GM19463 (cell line): Measurements from ENCODE around the gene TGFBI.

ENCODE experiments used
- ATAC-seq: cut with Tn5 transposase; IDR thresholded peaks from one replicate; pipeline ENCODE4 v1.9.1; 2021; ENCODE audit warnings: mild to moderate bottlenecking, moderate library complexity; ENCODE audit not compliant: unreplicated experiment

Gene TGFBI

DNA sequence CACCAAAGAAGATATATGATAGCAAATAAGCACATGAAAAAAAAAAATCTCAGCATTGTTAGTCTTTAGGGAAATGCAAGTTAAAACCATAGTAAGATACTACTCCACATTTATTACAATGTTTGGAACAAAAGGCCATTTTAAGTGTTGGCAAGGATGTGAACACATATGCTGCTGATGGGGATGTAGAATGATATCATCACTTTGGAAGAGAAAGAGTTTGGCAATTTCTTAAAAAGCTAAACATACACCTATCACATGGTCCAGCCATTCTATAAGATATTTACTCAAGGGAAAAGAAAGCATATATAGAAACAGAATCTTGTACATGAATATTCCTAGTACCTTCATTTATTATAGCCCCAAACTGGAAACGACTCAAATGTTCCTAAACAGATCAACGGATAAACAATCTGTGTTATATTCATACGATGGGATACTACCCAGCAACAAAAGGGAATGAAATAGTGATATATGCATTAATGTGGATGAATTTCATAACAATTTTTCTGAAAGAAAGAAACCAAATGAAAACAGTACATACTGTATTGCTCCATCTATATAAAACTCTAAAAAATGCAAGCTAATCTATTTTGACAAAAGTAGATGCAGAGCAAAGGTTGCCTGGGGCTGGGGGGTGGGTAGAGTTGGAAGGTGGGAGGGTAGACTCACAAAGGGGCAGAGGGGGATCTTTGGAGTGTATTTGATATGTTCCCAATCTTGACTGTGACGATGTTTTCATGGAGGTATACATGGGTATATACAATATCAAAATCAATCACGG, 58.2 kb downstream of the TGFBI start:
- ATAC-seq = no peak

GRCh38 chr5:136087961-136088871, 59.4 kb downstream of the TGFBI start:
- no peak for ATAC-seq

- no peak for ATAC-seq
These were observed 61.0 kb downstream of the TGFBI start for GRCh38 chr5:136089791-136090190.

- no peak for ATAC-seq
These were observed 61.5 kb downstream of the TGFBI start for GRCh38 chr5:136090319-136090718.

DNA sequence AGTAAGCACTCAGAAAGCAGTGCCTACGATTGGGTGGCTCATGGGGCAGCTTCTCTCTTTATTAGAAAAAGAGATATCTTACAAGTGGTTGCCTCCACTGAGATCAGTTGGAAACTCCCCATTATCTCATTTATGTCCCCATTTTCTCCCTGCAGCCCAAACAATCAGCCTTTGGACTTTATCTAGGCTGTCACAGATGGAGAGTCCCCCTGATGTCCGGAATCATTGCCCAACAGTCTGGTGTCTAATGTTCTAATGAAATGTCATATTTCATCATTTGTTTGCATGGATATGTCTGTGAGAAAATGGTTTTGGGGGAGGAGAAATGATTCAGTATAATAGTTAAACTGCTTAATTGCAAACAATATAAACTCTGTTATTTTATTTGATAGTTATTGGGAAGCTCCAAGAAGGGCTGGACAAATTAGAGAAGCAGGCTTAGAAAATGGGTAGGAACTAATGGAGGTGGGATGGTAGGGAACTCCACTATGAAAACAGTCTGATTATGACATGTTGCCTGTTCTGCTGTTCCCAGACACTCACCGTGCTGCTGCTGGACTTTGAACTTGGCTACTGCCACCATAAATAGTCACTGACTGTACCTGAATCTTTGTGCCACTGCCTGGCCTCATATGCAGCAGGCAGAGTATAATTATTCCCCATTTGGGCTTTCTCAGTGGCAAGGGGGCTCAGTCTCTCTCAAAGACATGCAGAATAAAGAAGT, 65.6 kb downstream of the TGFBI start:
- no peak for ATAC-seq

- no peak for ATAC-seq
These were observed 66.3 kb downstream of the TGFBI start for GRCh38 chr5:136094913-136095641.

DNA sequence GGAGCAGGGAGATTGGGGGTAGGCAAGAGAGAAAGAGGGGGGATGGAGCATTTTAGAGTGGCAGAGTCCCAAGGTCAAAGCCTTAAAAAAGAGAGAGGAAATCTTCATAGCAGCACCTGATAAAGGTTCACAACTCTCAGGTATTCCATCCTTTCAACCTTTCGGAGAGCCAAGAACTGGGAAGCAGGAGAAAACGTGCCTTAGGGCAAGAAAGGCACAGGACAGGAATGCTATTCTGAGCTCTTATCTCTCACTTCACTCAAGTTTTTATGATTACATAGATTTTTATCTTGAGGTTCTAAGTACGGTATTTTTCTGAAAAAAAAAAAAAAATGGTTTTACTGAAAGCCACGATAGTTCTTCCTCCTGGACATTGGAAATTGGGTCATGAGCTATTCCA, 69.4 kb downstream of the TGFBI start:
- ATAC-seq = no peak

GRCh38 chr5:136099870-136100269, 71.1 kb downstream of the TGFBI start:
- ATAC-seq = no peak

GRCh38 chr5:136101884-136102283, 73.1 kb downstream of the TGFBI start:
- ATAC-seq = no peak

DNA sequence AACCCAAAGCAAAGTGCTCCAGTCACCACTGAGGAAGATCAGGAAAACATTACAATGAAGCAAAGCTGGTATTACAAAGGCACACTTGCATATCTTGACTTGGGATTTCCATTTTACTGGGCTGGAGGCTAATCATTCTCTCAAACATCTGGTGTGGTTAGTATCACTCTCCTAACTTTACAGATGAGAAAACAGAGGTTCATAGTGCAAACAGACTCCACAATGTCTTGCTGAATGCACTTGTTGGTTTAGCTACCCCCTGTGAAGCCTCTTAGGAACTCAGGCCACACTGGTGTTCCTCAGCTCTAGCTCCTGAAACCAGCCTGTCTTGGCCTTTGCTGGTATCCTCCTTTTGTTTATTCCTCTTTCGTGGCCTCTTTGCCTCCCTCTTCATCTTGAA, 74.3 kb downstream of the TGFBI start:
- ATAC-seq = peak; percentile 83

DNA sequence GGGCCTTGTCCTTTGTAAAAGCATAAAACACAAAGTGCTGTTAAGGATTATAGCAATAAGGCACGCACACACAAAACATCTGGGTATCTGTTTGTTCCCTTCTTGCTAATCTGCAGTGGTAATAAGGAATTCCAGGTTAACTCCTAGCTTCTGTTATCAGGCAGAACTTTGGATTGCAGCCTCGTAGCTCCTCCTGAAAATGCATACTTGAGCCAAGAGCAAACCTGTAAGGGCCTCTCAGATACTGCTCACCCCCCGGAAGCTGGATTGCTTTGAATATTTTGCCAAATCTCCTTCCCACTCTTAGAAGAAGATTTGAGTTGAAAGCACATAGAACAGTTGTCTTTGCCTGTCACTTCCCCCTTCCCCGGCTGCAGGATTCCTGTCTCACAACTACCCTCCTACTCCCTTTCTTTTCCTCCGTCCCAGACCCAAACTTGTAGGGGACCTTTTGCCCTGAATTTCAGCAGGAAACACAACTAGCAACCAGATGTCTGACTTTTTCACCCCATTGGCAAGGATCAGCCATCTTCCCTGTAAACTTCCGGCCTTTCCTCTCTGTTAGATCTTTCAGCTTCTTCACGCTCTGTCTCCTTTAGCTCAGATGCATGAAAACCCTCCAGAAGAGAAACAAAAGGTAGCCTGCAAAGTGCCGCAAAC, 75.6 kb downstream of the TGFBI start:
- ATAC-seq = no peak

DNA sequence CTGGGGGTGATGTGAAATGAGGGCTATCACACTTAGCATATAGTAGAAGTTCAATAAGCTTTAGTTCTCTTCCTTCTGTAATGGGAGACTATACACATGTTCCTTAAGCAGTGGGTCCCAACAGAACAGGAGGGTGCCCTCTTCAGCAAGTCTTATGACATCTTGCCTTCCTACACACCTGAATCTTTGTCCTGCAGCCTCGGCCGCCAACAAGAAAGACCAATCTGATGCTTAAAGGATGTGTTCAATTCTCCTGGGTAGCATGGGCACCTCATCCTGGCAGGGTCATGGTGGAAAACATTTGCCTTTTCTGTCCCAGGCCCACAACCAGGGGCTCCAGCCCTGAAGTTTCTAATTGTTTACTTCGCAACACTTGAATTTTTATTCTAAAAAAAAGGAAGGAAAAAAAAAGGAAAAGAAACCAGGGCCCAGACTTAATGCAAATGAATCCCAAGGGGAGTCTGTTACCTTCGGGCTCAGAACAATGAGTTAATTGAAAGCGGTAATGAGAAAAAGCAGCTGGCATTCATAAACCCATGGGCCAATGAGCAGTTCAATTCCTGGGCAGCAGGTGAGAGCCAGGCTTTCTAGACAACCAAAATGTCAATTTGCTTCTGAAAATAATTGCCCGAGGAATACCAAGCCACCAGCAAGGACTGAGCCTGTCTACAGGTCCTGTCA, 77.7 kb downstream of the TGFBI start:
- no peak for ATAC-seq

DNA sequence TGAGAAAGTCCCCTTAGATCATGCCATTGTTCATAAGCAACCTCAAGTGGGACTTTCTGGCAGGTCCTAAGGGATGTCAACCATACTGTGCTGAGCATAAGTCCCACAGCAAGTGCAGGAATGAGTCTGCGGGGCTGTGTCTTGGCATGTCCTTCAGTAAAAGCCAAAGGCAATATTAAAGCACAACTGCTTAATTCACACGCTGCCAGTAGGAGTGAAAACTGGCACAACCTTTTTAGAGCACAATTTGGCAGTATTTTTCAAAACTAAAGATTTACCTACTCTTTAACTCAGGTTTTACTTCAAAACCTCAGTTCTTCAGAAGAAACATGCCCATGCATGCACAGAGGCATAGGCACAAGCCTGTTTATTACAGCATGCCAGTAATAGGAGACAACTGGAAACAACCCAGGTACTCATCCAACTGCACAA, 79.4 kb downstream of the TGFBI start:
- ATAC-seq = peak; percentile 70

DNA sequence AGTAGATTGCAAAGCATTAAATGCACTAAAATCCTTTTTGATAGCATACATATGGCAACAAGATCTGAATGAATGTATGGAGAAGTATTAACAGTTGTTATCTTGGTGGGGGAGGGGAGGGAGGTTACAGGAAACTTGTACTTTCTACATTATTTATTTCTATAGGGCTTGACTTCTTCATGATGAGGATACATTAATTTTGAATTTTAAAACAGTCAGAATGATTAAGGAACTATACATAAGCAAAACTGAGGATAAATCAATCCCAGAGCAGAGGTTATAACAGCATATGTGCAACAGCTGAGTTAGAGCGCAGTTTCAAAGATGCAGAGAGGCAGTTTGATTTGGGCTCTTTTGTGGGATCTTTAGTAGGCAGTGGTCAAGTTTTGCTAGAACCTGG, 80.0 kb downstream of the TGFBI start:
- ATAC-seq = no peak

- ATAC-seq = no peak
These were observed 80.8 kb downstream of the TGFBI start for GRCh38 chr5:136109453-136110135.
